Measurements from ENCODE around the gene PDXK.

DNA sequence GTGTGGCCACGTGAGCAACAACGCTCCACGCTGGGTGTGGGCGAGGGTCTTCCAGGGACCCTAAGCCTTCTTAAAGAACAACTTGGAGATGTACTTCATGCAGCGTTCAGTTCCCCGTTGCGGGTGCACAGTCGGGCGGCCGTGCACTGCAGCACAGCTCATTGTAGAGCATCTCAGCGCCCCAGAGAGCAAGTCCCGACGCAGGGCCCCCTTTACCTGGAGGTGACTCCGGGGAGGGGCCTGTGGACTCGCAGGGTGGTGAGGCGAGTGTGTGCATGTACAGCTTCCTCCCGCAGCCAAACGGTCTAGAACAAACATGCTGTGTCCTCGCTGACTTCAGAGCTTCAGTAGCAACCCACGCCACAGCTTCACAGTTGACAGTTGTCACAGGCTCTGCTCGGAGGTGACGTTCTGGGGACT, 89.9 kb downstream of the PDXK start:
- TF ChIP-seq, protein P1, sequence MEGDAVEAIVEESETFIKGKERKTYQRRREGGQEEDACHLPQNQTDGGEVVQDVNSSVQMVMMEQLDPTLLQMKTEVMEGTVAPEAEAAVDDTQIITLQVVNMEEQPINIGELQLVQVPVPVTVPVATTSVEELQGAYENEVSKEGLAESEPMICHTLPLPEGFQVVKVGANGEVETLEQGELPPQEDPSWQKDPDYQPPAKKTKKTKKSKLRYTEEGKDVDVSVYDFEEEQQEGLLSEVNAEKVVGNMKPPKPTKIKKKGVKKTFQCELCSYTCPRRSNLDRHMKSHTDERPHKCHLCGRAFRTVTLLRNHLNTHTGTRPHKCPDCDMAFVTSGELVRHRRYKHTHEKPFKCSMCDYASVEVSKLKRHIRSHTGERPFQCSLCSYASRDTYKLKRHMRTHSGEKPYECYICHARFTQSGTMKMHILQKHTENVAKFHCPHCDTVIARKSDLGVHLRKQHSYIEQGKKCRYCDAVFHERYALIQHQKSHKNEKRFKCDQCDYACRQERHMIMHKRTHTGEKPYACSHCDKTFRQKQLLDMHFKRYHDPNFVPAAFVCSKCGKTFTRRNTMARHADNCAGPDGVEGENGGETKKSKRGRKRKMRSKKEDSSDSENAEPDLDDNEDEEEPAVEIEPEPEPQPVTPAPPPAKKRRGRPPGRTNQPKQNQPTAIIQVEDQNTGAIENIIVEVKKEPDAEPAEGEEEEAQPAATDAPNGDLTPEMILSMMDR (IDR thresholded peaks at IDR 0.05; ENCODE audit: extremely low read depth in 1 of 2, insufficient read depth in 1 of 2, low read depth in 1 of 2, low read length in 2 of 2), result no peak
- TF ChIP-seq GATA2 (IDR thresholded peaks at IDR 0.05; ENCODE audit: insufficient read depth, insufficient read length, low read depth, low read length) (no peak), POLR2AphosphoS5 (IDR thresholded peaks at IDR 0.05; ENCODE audit: insufficient read depth, low read depth, low read length) (no peak), JUN (IDR thresholded peaks at IDR 0.05; ENCODE audit: borderline replicate concordance, insufficient read depth, insufficient read length, low read depth) (no peak), POLR2A (IDR thresholded peaks at IDR 0.05; ENCODE audit: low read depth, low read length) (no peak), MYC (IDR thresholded peaks at IDR 0.05; ENCODE audit: low read depth, low read length) (no peak)
- TF ChIP-seq, protein P2, sequence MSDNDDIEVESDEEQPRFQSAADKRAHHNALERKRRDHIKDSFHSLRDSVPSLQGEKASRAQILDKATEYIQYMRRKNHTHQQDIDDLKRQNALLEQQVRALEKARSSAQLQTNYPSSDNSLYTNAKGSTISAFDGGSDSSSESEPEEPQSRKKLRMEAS (IDR thresholded peaks at IDR 0.05; ENCODE audit: insufficient read depth, insufficient read length), result no peak

Measured in endothelial cell of umbilical vein (primary cell).